Endodermal cell (in vitro differentiated cells): ENCODE data around the gene ANKS1B. TPM values are rescaled to one million over a fixed set of nuclear protein-coding genes. Genes with fewer than 3 reads are reported as not detected.

Experiments
- DNase-seq: peaks from one replicate; pipeline ENCODE4 v3.0.0-alpha.2; 2017
- H3K27ac ChIP-seq: 2 replicates; pipeline ENCODE4 v1.5.1; 2013; ENCODE audit warnings: mild to moderate bottlenecking, low read depth, low read length, moderate library complexity
- H3K27me3 ChIP-seq: 2 replicates; pipeline ENCODE4 v1.6.1; 2013; ENCODE audit warnings: mild to moderate bottlenecking, low read length, moderate library complexity; ENCODE audit not compliant: insufficient read depth, control insufficient read depth, poor library complexity, severe bottlenecking
- H3K36me3 ChIP-seq: 2 replicates; pipeline ENCODE4 v1.7.0; 2013; ENCODE audit warnings: mild to moderate bottlenecking, low read length, moderate library complexity; ENCODE audit not compliant: control insufficient read depth, insufficient read depth
- H3K4me1 ChIP-seq: one replicate; pipeline ENCODE4 v1.7.0; 2013; ENCODE audit warnings: low read length; ENCODE audit not compliant: control insufficient read depth, insufficient read depth
- H3K4me3 ChIP-seq: 2 replicates; pipeline ENCODE4 v1.5.1; 2013; ENCODE audit warnings: mild to moderate bottlenecking, low read length, moderate library complexity
- H3K9ac ChIP-seq: 2 replicates; pipeline ENCODE4 v1.6.1; 2013; ENCODE audit warnings: mild to moderate bottlenecking, low read length, moderate library complexity; ENCODE audit not compliant: poor library complexity, severe bottlenecking; ENCODE audit errors: extremely low read depth
- H3K9me3 ChIP-seq: 2 replicates; pipeline ENCODE4 v1.6.1; 2013; ENCODE audit warnings: mild to moderate bottlenecking, low read length, moderate library complexity; ENCODE audit not compliant: control insufficient read depth
- H3K27ac Mint-ChIP-seq: 2 replicates; pipeline ENCODE4 v1.8.0; 2020; ENCODE audit warnings: mixed read lengths
- H3K27me3 Mint-ChIP-seq: 2 replicates; pipeline ENCODE4 v1.8.0; 2021; ENCODE audit warnings: mild to moderate bottlenecking, mixed read lengths; ENCODE audit not compliant: insufficient read depth
- H3K36me3 Mint-ChIP-seq: 2 replicates; pipeline ENCODE4 v1.8.0; 2020; ENCODE audit warnings: low read depth, mixed read lengths
- H3K4me1 Mint-ChIP-seq: 2 replicates; pipeline ENCODE4 v1.8.0; 2020; ENCODE audit warnings: mixed read lengths
- H3K4me3 Mint-ChIP-seq: 2 replicates; pipeline ENCODE4 v1.8.0; 2020; ENCODE audit warnings: mild to moderate bottlenecking, moderate library complexity, mixed read lengths
- H3K9me3 Mint-ChIP-seq: 2 replicates; pipeline ENCODE4 v1.8.0; 2020; ENCODE audit warnings: mild to moderate bottlenecking, mixed read lengths
- WGBS, 2 experiments: methylation state at CpG; one replicate each; pipeline versions ENCODE4 v1.1.5 to v1.1.7; 2013; ENCODE audit warnings: missing lambda C conversion rate in 2 of 2, mixed read lengths in 1 of 2; ENCODE audit not compliant: insufficient coverage in 1 of 2, insufficient read length in 1 of 2; 5-methylcytosine and 5-hydroxymethylcytosine counted together
- total RNA-seq, 2 donors: library from RNA; stranded (reverse); fragmentation: NEBNext Ultra II Directional in 1 of 2; extraction: Animal tissue kit (Norgen Biotek cat#: 25700) in 1 of 2; gene quantifications; 2 replicates in 1 of 2; 3 replicates in 1 of 2; pipeline ENCODE4 v1.2.1, GENCODE V29; 2021
- TF ChIP-seq, protein P1 (sequence below): fragments of 200-600 bp; sonication (generic); conservative IDR thresholded peaks from 2 replicates; pipeline ENCODE4 v1.5.0; 2021; ENCODE audit warnings: antibody characterized with exemption, mild to moderate bottlenecking

ANKS1B gene
- total RNA-seq, 2 donors from 2014 or later: 28.5 to 65.8 TPM

DNA sequence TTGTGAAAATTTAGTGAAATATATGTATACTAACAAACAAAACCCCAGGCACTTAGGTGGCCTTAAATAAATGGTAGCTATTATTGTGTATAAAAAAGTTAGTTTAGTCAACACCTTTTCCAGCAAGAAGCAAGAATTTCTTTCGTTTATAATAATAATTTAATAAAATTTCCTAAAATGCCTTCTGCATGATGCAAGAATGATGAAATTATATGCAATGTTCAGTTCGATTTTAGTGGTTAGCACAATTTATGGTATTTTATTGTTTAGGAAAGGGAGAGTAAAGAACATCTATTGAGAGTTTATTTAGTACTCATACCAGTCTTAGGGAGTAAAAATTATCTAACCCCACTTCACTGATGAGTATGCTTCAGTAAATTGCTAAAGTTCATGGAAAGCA, 1048.9 kb downstream of the ANKS1B start:
- Mint-ChIP-seq H3K4me3 (no peak overlapping the region), H3K27ac (no peak overlapping the region), H3K4me1 (peaks cover 35% of the 10 kb centered on the region), H3K27me3 (no peaks in the 10 kb centered on the region), H3K36me3 (no peaks in the 10 kb centered on the region), H3K9me3 (peaks cover 15% of the 10 kb centered on the region)
- no peaks in the 10 kb centered on the region for H3K27me3 ChIP-seq
- H3K9ac ChIP-seq: no peak overlapping the region
- DNase-seq: no peak
- H3K4me1 ChIP-seq: peaks cover 19% of the 10 kb centered on the region
- TF ChIP-seq, protein P1, sequence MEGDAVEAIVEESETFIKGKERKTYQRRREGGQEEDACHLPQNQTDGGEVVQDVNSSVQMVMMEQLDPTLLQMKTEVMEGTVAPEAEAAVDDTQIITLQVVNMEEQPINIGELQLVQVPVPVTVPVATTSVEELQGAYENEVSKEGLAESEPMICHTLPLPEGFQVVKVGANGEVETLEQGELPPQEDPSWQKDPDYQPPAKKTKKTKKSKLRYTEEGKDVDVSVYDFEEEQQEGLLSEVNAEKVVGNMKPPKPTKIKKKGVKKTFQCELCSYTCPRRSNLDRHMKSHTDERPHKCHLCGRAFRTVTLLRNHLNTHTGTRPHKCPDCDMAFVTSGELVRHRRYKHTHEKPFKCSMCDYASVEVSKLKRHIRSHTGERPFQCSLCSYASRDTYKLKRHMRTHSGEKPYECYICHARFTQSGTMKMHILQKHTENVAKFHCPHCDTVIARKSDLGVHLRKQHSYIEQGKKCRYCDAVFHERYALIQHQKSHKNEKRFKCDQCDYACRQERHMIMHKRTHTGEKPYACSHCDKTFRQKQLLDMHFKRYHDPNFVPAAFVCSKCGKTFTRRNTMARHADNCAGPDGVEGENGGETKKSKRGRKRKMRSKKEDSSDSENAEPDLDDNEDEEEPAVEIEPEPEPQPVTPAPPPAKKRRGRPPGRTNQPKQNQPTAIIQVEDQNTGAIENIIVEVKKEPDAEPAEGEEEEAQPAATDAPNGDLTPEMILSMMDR: no peak
- WGBS, 2 experiments: 81 to 86% methylated on average over 1 of the region's 2 CpGs
- no peak overlapping the region for H3K4me3 ChIP-seq
- H3K9me3 ChIP-seq: peaks cover 37% of the 10 kb centered on the region
- no peak overlapping the region for H3K27ac ChIP-seq
- H3K36me3 ChIP-seq: no peaks in the 10 kb centered on the region

- no peak for DNase-seq
- Histone ChIP-seq H3K4me1 (peaks cover 3% of the 10 kb centered on the region), H3K9me3 (peaks cover 18% of the 10 kb centered on the region), H3K36me3 (no peaks in the 10 kb centered on the region), H3K27me3 (no peaks in the 10 kb centered on the region), H3K4me3 (no peak overlapping the region), H3K9ac (no peak overlapping the region), H3K27ac (no peak overlapping the region)
- Mint-ChIP-seq H3K4me3 (no peak overlapping the region), H3K9me3 (peaks cover 9% of the 10 kb centered on the region), H3K27me3 (no peaks in the 10 kb centered on the region), H3K4me1 (peaks cover 4% of the 10 kb centered on the region), H3K27ac (no peak overlapping the region), H3K36me3 (no peaks in the 10 kb centered on the region)
- TF ChIP-seq, protein P1: no peak
Measured at GRCh38 chr12:98922871-98923270, 1061.9 kb downstream of the ANKS1B start.

DNA sequence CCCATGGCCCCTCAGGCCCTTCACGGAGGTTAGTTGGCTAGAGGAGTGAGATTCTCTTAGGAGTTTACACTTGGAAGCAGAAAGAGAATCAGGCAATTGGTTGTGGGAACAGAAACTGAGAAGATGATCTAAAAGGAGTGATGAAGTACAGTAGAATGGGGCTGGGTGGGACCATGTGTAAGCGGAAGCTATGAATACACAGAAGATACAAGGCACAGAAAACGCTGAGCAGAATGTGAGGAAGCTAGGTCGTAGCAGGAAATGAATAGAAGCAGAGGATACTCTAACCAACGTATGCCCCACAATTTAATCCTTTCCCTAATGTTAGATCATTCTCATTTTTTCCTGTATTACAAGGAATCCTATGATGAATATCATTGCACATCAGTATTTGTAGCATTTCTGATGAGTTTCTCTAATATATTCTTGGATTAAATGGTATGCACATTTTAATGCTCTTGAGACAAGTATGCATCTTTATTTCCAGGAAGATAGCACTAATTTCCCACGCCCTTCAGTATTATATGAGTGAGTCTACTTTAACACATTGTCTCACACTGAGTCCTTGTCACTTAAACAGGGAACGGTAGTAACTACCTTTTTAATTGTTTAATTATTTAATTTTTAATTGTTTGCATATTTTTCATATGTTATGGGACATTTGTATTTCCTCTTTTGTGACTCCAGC, 1066.4 kb downstream of the ANKS1B start:
- no peak for DNase-seq

More for the DNA sequence above, 1066.4 kb downstream of the ANKS1B start:
- Histone ChIP-seq H3K9me3 (no peaks in the 10 kb centered on the region), H3K27ac (no peak overlapping the region), H3K27me3 (no peaks in the 10 kb centered on the region), H3K4me1 (peaks cover 11% of the 10 kb centered on the region), H3K4me3 (no peak overlapping the region), H3K9ac (no peak overlapping the region), H3K36me3 (no peaks in the 10 kb centered on the region)
- Mint-ChIP-seq H3K4me3 (no peak overlapping the region), H3K4me1 (peaks cover 10% of the 10 kb centered on the region), H3K27ac (no peak overlapping the region), H3K27me3 (no peaks in the 10 kb centered on the region), H3K36me3 (no peaks in the 10 kb centered on the region), H3K9me3 (no peaks in the 10 kb centered on the region)
- TF ChIP-seq, protein P1: no peak
- 90 to 94% methylated on average over 2 to 6 of the region's 7 CpGs for WGBS, 2 experiments
